Measurements from ENCODE around the gene BCAR1.
"Not testable (repeated sequence)": the region's sequence is repeated elsewhere in the genome, so short reads cannot be mapped to it uniquely, and the experiment has no call there.

BCAR1 gene

GRCh38 chr16:75271441-75272096, 20.1 kb upstream of the BCAR1 start:
- no peak for DNase-seq

DNA sequence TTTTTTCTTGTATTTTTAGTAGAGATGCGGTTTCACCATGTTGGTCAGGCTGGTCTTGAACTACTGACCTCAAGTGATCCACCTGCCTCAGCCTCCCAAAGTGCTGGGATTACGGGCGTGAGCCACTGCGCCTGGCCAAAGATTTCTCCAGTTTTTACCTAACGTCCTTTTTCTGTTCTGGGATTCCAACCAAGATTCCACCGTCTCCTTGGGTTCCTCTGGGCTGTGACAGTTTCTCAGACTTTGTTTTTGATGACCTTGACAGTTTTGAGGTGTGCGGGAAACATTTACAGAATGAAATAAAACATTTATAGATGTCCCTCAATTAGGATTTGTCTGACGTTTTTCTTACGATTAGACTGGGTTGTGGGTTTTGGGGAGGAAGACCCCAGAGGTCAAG, 17.9 kb upstream of the BCAR1 start:
- not testable (repeated sequence) for DNase-seq

GRCh38 chr16:75267631-75268264, 16.3 kb upstream of the BCAR1 start:
- DNase-seq = peak in 22 of 58 donors; percentile 14 to 65 (median 38)

GRCh38 chr16:75266738-75267630, 15.6 kb upstream of the BCAR1 start:
- DNase-seq = peak in 44 of 58 donors; percentile 15 to 84 (median 61)

- peak in 50 of 58 donors; percentile 24 to 81 (median 68) for DNase-seq
Observed at GRCh38 chr16:75265911-75266701, 14.7 kb upstream of the BCAR1 start.

GRCh38 chr16:75264999-75265910, 13.8 kb upstream of the BCAR1 start:
- peak in 23 of 58 donors; percentile 21 to 72 (median 51) for DNase-seq

DNA sequence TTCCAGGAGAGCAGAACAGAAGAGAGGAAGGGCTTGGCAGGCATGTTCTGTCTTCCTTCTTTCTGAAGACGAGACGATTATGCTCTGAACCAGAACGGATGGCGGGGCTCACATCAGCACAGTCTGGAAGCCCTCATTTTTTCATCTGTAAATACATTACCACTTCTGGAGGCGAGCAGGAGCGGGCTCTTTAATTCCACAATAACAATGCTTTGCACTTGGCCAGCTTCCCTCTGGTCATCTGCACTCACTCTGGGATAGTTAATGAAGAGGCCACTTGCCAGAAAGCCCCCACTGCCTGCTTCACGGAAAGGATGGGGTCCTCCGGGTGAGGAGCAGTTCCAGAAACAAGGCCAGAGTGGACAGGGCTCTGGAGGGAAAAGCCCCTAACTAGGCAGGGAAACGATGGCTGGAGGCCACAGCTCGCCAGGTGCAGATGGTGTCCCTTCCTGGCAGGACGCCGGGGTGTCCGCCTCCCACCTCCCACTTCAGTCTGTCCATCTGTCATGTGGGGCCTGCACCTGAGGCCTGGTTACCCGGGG, 13.1 kb upstream of the BCAR1 start:
- peak in 29 of 58 donors; percentile 24 to 75 (median 59) for DNase-seq

- DNase-seq = peak in 9 of 58 donors; percentile 32 to 78 (median 52)
Observed at GRCh38 chr16:75263963-75264445, 12.6 kb upstream of the BCAR1 start.

- DNase-seq = peak in 1 of 58 donors; percentile 9
Observed at GRCh38 chr16:75263291-75263962, 12.0 kb upstream of the BCAR1 start.

DNA sequence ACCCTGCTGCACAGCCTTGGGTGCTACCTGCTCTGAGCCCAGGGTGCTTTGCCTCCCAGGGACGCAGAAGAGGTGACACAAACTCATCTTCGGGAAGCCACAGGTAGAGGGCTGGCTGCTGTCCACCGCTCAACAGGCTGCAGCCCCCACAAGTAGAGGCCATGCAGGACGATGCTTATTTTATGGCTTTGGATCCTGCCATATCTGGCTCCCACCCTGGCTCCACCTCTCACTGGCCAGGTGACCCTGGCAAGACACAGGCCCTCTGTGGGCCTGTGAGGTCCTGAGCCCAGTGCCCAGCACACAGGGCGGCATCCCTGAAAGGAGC, 11.3 kb upstream of the BCAR1 start:
- DNase-seq = no peak

DNA sequence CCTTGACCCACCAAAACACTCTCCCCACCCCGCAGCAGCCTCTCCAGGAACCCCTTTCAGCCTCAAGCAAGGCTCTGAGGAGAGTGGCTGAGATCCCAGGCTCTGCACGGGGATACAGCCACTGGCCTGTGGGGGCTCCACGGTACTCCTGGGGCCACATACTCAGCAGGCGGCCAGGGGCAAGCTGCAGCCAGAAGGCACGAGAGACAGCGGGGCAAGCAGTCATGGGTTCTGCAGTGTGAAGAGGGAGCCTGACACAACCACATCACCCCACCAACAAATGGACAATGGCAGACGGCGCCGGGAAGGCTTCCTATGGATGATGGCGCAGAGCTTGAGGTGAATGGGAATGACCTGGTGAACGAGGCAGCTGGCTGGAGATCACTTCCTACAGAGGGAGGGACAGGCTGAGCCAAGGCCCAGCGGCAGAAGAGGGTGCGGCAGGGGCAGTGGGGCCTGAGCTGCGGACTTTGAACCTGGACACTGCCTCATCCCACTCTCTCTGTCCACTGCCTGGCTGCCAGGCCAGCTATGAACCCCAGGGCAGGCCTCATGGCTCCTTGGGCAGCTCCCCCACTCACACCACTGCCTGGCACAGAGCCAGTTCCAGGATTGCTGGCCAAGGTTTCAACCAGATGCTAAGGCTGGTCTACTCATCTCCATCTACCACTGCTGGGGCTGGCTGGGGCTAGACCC, 10.8 kb upstream of the BCAR1 start:
- DNase-seq = peak in 1 of 58 donors; percentile 60

DNA sequence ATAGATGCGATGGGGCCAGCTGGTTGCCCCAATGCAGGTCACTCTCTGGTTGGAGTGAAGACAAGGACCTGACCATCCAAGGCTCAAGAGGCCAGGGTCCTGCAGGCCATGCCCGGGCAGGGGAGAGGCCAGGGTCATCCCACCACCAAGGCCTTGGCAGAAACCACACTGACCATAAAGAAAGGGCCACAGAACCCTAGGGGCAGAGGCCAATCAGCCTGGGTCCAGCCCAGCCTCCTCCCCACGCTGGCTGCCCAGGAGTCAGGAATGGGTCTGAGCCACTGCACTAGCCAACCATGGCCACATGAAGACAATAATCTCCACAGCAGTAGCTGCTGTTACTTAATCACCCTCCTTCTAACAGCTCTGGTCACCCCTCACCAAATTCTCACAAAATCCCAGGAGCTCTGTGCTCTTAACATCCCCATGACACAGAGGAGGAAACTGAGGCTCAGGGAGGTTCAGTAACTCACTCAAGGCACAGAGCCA, 10.2 kb upstream of the BCAR1 start:
- DNase-seq = no peak

DNA sequence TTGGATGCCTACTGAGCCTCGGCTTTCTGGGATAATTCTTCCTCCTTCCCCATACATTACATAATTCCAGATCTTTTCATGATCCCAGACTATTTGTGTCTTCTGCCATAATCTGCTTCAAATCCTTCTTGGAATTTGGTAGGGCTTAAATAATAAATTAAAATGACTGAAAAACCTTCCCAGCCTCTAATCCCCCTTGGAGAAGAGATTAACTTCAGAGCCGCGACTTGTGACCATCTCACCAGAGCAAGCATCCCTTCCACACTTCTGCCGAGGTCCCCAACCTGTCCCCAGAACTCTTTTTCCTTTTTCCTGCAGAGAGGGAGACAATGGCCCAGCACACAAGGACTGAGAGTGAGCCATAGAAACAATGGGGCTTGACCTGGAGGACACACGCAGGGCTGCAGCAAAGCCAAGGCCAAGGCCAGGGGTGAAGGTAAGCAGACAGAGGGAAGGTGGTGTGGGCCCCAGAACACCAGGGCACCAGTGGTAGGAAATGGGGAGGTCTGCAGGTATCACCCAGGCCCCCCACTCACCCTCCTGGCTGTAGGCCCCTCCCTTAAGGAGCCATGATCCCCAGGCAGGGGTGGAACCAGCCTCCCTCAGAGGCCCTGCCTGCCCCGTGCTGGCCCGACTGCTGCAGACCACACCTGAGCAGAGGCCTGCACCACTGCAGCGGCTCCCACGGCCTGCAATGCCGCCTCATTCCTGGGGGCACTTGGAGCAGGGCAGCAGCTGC, 9.6 kb upstream of the BCAR1 start:
- no peak for DNase-seq

DNA sequence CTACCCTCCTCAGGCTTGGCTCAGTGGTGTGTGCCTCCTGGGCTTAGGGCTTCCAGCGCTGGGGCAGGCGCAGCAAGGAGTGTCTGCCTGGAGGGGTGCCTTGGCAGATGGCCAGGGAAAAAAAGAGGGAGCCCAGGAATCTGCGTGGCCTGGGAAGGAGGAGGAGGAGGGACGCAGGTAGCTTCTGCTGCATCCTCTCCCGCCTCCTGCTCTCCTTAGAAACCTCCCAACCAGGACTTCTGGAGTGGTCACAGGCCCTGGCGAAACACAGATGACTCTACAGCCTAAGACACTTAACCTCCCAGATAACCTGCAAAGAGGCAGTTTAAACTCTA, 7.3 kb upstream of the BCAR1 start:
- DNase-seq = no peak

DNA sequence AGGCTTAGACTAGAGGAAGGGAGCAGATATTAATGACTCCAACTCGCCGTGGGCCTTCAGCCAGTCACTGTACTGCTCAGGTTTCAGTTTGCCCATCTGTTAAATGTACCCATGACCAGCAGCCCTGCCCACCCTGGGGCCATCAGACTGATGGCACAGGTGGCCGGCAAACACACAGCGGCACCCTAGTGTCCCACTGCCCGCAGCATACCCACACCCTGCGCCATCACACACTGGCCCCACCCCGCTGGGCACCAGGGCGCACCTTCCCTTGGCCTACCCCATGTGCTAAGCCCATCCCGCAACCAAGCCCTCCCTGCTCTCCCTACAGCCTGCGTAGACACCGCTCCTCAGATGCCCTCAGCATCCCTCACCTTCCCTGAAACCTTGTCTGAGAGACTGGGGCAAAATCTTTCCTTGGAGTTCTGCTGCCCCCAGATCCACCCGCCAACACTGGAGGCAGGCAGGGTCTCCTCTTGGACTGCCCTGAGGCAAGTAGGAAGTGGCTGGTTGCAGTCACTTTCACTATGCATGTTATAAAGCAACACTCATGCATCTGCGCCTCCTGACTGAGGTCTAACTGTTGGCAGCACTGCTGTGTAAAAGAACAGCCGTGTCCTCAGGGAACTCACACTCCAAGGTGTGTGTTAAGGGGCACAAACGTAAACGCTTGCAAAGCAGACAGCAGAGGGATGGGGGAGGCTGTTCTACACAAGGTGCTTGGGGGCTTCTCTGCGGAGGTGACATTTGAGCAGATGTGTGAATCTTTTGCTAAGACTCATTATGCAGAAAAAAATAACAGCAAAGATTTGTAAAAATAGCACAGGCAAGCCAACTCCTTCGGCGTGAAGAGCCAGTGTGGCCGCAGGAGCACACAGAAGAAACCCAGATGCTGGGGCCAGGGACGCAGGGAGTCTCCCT, 6.7 kb upstream of the BCAR1 start:
- DNase-seq = no peak

DNA sequence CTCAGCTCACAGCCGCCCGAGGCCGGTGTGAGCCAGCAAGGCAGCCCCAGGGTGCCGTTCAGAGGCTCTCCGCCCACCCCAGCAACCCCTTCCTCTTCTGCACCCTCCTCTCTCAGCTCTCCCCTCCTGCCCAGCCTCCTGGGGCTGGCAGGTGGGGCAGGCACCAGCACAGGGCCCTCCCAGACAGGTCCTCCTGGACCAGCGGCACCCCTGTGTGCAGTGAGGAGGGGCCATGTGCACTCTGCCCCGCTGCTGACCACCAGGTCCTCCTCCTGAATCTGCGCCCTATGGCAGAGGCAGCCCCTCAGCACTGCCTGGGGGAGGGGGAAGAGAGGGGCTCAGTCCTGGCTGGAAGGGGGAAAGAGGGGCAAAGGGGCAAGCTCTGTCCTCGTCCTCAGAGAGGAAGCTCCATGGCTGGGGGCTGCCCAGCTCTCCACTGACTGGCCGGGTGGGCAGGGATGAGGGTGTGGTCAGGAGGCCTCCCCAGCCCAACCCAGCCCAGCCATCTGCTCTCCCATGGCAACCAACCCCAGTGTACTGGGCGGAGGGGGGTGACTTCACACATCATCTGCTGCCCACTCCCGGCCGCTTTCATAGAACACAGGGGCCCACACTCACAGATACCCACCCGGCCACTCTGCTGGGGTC, 5.4 kb upstream of the BCAR1 start:
- peak in 21 of 58 donors; percentile 6 to 65 (median 33) for DNase-seq

All from anterior cingulate cortex (tissue), 58 donors.